GM13977 (cell line): ENCODE measurements around the gene CCR5AS.

Experiments
- DNase-seq: peaks from one replicate; pipeline ENCODE4 v3.0.0; 2012; ENCODE audit warnings: low spot score
- CTCF ChIP-seq: IDR thresholded peaks from 2 replicates; pipeline ENCODE4 v1.5.1; 2012; ENCODE audit warnings: mild to moderate bottlenecking, control low read depth; ENCODE audit not compliant: insufficient read depth; ENCODE audit errors: extremely low read depth, missing control alignments
- in situ Hi-C: fragments of 300-500 bp; cut with MboI; formaldehyde crosslinking; loops from one replicate; pipeline ENCODE4 v1.12.0; 2022; ENCODE audit warnings: low sequenced_read_pairs, low pct_unique_long_range_greater_than_20kb, mixed read lengths, inconsistent platforms; ENCODE audit not compliant: unreplicated experiment

CCR5AS gene

GRCh38 chr3:46449755-46450552, 43.1 kb upstream of the CCR5AS start:
- in situ Hi-C loops: no loop called here
- no peak for DNase-seq
- peak; percentile 40 for TF ChIP-seq CTCF

- no peak for DNase-seq
- in situ Hi-C loops: no loop called here
- TF ChIP-seq CTCF: no peak
Measured at GRCh38 chr3:46448721-46449120, 41.9 kb upstream of the CCR5AS start.

GRCh38 chr3:46447228-46447985, 40.5 kb upstream of the CCR5AS start:
- in situ Hi-C loops: no loop called here
- DNase-seq: no peak

GRCh38 chr3:46442576-46443530, 36.0 kb upstream of the CCR5AS start:
- no peak for DNase-seq
- in situ Hi-C loops: no loop called here
- peak; percentile 62 for TF ChIP-seq CTCF

More at GRCh38 chr3:46447228-46447985, 40.5 kb upstream of the CCR5AS start:
- TF ChIP-seq CTCF: no peak

GRCh38 chr3:46440531-46441294, 33.8 kb upstream of the CCR5AS start:
- no peak for TF ChIP-seq CTCF
- in situ Hi-C loops: no loop called here
- DNase-seq: peak; percentile 58

- no peak for TF ChIP-seq CTCF
- in situ Hi-C loops: no loop called here
- DNase-seq: no peak
Measured at GRCh38 chr3:46438831-46439230, 32.0 kb upstream of the CCR5AS start.
